NCI-H1417 (cell line): ENCODE measurements around the gene RRP1.
"Not testable (repeated sequence)": the region's sequence is repeated elsewhere in the genome, so short reads cannot be mapped to it uniquely, and the experiment has no call there.

Experiments
- DNase-seq, 3 experiments: peaks; one replicate each; lab custom pipeline; 2025; lab: John Stamatoyannopoulos, UW

The RRP1 gene

DNA sequence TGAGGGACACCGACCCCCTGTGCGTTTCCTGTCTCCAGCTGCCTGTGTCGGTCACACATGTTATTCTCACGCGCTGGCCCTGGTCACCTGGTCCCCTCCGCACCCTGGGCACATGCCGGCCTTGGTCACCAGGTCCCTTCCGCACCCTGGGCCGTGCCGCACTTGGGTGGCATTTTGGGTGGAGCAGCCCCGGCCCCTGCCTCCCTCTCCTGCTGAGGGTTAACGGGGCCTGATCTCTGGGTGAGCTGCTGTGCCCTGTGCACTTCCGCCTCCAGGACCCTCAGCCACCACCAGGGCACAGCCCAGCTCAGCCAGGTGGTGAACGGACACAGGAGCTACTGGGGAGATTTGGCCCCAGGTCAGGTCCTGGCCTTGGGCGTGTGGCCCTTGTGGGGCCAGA lies 26.6 kb downstream of the RRP1 start:
- DNase-seq = no peak

GRCh38 chr21:43816611-43817071 lies 27.3 kb downstream of the RRP1 start:
- DNase-seq = no peak

GRCh38 chr21:43817157-43818086 lies 28.0 kb downstream of the RRP1 start:
- no peak for DNase-seq

- DNase-seq = no peak
Observed at GRCh38 chr21:43818685-43819084, 29.3 kb downstream of the RRP1 start.

DNA sequence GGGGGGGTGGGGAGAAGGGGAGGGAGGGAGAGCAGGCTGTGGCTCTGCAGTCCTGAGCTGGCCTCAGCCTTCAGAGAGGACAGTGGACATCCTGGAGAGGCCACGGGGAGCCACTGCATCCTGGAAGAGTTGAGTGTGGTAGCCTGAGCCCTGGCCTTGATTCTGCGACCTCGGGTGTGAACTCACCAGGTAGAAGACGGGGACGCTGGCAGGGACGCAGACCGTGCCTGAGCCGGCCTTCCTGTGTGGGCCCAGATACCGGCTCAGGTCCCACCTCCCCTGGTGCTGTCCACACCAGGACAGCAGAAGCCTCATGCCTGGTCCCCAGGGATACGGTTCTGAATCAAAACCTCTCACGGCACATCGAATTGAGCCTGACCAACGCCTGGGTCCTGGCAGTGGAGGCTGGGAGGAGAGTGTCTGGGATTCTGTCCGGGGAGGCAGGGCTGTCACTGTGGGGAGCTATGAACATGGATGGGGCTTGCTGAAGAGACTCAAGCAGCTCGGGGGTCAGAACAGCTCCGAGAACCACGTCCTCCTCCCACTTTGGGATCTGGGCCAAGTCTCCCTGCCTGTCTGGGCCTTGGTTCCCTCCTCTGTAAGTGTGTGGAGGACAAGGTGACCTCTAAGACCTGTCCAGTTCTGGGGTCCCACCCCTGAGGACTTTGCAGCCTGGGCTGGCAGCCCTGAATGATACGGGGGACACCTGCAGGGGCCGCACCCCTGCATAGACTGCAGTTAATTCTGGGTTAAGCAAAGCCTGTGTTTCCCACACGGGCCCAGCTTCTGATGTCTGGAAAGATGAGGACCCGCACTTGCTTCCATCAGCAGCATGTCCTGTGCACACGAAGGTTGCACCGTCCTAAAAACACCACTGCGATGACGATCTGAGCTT lies 30.4 kb downstream of the RRP1 start:
- DNase-seq = no peak

DNA sequence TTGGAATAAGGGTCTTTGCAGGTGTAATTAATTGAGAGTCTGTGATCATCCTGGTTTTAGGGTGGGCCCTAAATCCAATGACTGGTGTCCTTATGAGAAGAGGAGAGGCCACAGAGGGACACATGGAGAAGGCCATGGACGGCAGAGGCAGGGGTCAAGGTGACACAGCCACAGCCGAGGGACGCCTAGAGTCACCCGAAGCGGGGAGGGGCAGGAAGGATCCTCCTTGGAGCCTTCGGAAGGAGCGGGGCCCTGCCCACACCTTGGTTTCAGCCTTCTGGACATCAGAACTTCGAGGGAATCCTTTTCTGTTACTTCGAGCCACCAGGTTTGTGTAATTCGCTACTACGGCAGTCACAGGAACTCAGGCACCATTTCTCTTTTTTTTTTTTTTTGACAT lies 31.1 kb downstream of the RRP1 start:
- DNase-seq = no peak

DNA sequence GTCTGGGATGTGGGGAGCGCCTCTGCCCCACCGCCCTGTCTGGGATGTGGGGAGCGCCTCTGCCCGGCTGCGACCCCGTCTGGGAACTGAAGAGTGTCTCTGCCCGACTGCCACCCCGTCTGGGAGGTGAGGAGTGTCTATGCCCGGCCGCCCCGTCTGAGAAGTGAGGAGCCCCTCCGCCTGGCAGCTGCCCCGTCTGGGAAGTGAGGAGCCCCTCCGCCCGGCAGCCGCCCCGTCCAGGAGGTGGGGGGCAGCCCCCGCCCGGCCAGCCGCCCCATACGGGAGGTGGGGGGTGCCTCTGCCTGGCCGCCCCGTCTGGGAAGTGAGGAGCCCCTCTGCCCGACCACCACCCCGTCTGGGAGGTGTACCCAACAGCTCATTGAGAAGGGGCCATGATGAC lies 32.8 kb downstream of the RRP1 start:
- DNase-seq = not testable (repeated sequence)

- DNase-seq = not testable (repeated sequence)
Observed at GRCh38 chr21:43822741-43823140, 33.4 kb downstream of the RRP1 start.

- DNase-seq = peak in 1 of 3 experiments; percentile 17
Observed at GRCh38 chr21:43824333-43825241, 35.2 kb downstream of the RRP1 start.

DNA sequence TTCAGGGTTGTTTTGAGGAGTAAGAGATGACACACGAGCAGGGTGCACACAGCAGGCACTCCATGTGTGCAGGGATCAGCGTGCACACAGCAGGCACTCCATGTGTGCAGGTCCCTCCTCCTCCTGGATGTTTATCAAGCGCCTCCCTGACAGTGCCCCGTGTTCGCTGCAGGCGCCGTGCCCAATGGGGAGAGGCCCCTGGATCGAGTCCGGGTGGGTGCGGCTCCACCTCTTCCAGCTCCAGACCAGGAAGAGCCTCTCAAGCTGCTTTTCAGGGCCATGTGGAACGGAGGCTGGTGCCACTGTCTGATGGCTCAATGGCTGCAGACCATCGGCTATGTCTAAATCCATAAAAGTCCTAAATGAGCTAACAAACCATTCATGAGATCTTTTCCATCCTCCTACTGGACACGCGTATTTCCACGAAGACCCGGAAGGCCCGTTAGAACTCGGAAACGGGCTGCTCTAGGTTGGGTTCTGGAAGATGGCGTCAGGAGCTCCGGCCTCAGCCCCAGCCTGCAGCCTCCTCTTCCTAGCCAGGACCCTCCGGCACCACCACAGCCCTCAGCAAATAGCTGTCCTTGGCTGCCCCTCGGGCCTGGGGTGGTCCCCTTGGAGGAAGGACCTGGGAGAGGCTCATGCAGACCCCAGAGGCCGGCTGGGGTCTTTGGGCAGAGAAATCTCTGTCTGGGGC lies 36.0 kb downstream of the RRP1 start:
- no peak for DNase-seq

DNA sequence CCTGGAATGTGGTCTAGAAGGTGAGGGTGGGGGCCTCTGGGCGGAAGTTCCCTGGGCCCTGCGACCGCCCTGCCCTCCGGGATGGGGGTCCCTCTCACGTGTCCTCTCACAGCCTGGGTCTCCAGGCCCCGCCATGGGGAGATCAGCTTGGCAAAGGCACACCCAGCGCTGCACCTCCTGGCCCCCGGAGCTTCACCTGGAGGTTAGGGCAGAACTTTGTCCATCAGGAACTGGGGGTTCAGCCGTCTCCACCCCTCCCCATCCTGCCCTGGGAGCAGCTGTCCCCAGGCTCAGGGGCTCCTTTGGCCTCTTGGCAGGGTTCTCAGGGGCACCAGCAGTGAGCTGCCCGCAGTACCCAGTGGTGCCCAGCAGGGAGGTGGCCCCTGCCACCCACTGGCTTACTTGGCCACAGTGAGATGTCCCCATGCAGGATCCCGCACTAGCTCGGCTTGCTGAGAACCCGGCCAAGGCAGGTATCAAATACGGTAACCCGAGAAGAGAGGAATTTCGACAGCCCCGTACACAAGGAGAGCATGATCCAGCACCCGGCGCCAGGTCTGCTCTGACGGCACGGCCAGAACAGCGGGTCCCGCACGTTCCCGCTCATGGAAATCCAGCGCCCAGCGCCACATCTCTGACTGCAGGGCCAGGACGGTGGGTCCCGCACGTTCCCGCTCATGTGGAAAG lies 36.7 kb downstream of the RRP1 start:
- DNase-seq = peak; percentile 46 to 70 (median 59)

- DNase-seq = peak in 2 of 3 experiments; percentile 46 to 70
Observed at GRCh38 chr21:43826623-43826974, 37.2 kb downstream of the RRP1 start.

DNA sequence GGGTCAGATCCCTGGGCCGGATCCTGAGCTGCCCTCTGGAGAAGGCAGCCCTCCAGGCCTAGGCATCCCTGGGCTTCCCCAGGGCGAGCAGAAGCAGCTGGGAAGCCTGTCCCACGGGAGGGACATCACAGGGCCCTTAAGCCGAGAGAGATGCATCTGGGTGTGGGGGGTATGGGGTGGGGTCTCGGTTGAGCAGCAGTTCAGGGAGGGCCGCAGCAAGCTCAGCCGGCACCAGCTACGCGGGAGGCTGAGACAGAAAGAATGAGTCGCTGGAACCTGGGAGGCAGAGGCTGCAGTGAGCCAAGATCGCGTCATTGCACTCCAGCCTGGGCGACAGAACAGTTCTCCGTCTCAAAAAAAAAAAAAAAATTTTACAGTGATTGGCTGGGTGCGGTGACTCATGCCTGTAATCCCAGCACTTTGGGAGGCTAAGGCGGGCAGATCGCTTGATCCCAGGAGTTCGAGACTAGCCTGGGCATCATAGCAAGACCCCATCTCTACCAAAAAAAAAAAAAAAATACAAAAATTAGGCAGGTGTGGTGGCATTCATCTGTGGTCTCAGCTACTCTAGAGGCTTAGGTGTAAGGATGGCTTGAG lies 37.7 kb downstream of the RRP1 start:
- peak in 1 of 3 experiments; percentile 25 for DNase-seq

DNA sequence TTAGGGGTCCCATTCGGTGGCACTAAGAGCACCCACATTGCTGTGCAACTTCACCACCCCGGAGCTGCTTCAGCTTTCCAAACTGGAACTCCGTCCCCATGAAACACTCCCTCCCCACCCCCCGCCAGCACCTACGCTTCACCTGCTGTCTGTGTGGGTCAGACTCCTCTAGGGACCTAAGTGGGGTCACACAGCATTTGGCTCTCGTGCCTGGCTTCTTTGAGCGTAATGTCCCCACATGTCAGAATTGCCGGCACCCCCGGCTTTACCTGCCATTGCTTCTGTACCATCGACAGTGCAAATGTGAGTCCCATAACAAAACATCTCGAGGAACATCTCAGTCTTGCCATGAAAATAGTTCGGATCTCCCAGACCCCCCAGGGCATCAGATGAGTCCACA lies 39.8 kb downstream of the RRP1 start:
- no peak for DNase-seq

GRCh38 chr21:43829575-43830119 lies 40.3 kb downstream of the RRP1 start:
- no peak for DNase-seq

DNA sequence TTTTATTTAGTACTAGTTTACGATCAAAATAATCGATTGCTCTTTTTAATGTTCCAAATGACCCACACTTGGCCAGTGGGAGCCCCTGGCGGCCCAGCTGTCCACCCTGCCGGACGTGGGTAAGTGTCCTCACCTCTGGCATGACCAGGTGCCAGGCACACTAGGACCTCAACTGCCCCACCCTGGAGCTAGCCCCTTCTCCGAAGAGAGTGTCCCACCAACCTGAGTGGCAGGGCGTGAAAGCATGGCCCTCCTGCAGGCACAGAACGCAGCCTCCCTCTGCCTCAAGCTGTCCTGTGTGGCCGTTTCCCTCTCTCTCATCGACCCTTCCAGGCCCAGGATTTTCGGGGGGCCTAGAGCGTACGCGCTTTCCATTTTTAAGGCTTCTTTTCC lies 42.8 kb downstream of the RRP1 start:
- no peak for DNase-seq

DNA sequence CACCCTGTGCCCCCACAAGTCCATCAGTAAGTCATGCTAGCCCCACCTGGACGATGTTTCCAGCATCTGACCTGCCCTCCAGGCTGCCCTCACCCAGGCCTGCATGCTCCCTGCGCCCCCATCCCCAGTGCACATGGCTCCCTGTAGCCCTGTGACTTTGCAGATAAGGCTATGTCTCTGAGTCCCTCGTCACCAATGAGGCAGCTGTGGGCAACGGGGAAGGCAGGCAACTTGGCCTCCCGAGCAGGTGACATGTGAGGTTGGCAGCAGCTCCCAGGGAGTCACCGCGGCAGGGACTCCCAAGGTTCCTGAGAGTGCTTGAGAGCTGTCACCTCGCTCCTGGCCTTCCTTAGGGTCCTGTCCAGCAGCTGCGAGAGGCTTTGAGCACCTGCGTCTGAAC lies 43.3 kb downstream of the RRP1 start:
- DNase-seq = no peak

GRCh38 chr21:43834146-43834905 lies 44.9 kb downstream of the RRP1 start:
- DNase-seq = no peak

- DNase-seq = no peak
Observed at GRCh38 chr21:43835050-43835449, 45.7 kb downstream of the RRP1 start.
